ENCODE results near the gene UBD. TPM values are rescaled to one million over a fixed set of nuclear protein-coding genes. Genes with fewer than 3 reads are reported as not detected.

The UBD gene
- total RNA-seq, 2 donors from 2014 or later: 0.86 to 10.3 TPM

DNA sequence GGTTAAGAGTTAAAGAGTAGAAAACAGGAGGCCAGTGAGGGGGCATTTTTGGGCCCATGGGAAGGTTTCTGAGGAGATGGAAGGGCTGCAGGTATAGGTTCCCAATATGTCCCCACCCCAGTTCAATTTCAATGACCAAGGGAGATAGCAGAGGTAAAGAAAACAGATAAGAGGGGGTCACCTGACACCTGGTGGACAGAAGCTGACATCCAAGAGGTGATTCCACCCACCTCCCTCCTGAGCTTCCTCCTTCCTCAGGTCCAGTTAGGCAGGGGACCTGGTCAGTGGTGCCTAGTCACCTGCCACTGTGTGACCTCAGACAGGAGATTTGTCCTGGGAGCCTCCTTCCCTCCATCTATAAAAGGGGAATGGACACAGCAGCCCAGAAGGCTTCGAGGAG, 42.3 kb downstream of the UBD start:
- Histone ChIP-seq H3K9ac (ENCODE audit: low read depth in 2 of 2, low read length in 2 of 2) (no peak overlapping the region), H3K27ac (no peak overlapping the region), H3K27me3 (no peaks in the 10 kb centered on the region), H3K9me3 (no peaks in the 10 kb centered on the region), H3K4me3 (no peak overlapping the region), H3K36me3 (no peaks in the 10 kb centered on the region), H3K4me1 (no peaks in the 10 kb centered on the region)
- TF ChIP-seq CTCF (IDR thresholded peaks at IDR 0.05): no peak
- intact Hi-C loops (cut with DNase I): no loop called here
- no peak for DNase-seq

DNA sequence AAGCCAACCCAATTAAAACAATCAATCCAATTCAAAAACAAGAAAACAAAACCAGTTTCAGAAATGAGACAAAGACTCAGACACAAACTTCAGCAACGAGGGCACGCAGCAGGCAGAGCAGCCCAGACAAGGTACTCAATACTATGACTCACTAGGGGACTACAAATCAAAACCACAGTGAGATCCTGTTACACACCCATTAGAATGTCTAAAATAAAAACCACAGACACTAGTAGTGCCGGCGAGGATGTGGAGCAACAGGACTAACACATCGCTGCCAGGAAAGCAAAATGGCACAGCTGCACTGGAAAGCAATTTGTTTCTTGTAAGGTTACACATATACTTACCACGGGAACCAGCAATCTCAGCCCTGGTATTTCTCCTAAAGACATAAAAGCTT, 43.4 kb downstream of the UBD start:
- intact Hi-C loops (cut with DNase I): no loop called here
- Histone ChIP-seq H3K27me3 (no peaks in the 10 kb centered on the region), H3K9me3 (no peaks in the 10 kb centered on the region), H3K4me3 (no peak overlapping the region), H3K9ac (ENCODE audit: low read depth in 2 of 2, low read length in 2 of 2) (no peak overlapping the region), H3K27ac (no peak overlapping the region), H3K36me3 (no peaks in the 10 kb centered on the region), H3K4me1 (no peaks in the 10 kb centered on the region)
- DNase-seq: no peak
- TF ChIP-seq CTCF (IDR thresholded peaks at IDR 0.05): no peak

DNA sequence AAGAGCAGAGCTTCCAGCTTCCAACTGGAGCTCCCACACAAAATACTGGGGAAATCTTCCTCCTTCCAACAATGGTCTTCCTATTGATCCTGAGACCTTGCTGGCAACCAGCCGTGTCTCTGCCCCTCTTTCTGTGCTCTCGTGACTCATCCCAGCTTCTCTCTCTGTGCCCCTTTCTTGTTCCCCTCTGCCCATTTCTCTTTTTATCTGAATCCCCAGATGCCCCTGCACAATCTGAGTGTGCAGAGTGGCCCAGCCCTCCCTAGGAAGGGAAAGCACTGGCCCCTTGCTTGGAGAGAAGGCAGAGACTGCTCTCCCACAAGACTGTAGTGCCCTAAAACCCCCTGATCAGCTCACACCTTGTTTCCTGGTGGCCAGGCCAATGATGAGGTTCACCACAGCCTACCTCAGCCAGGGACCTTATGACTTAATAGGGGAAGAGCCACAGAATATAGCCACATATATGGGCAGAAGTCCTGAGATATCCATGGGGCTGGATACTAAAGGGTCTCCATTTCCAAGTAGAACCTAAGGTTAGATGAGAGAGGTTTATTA, 48.7 kb downstream of the UBD start:
- TF ChIP-seq CTCF (IDR thresholded peaks at IDR 0.05): no peak
- intact Hi-C loops (cut with DNase I): no loop called here
- H3K27ac ChIP-seq: no peak overlapping the region
- H3K4me1 ChIP-seq: no peaks in the 10 kb centered on the region
- H3K9ac ChIP-seq (ENCODE audit: low read depth in 2 of 2, low read length in 2 of 2): no peak overlapping the region
- no peaks in the 10 kb centered on the region for H3K36me3 ChIP-seq
- no peaks in the 10 kb centered on the region for H3K9me3 ChIP-seq
- H3K27me3 ChIP-seq: no peaks in the 10 kb centered on the region
- no peak for DNase-seq
- H3K4me3 ChIP-seq: no peak overlapping the region

GRCh38 chr6:29510202-29510601, 49.3 kb downstream of the UBD start:
- intact Hi-C loops (cut with DNase I): no loop called here
- DNase-seq: no peak
- no peaks in the 10 kb centered on the region for H3K27me3 ChIP-seq
- H3K27ac ChIP-seq: no peak overlapping the region
- H3K4me3 ChIP-seq: no peak overlapping the region
- no peaks in the 10 kb centered on the region for H3K36me3 ChIP-seq
- H3K9ac ChIP-seq (ENCODE audit: low read depth in 2 of 2, low read length in 2 of 2): no peak overlapping the region
- H3K9me3 ChIP-seq: no peaks in the 10 kb centered on the region
- TF ChIP-seq CTCF (IDR thresholded peaks at IDR 0.05): no peak
- H3K4me1 ChIP-seq: no peaks in the 10 kb centered on the region

- no peaks in the 10 kb centered on the region for H3K27me3 ChIP-seq
- no peaks in the 10 kb centered on the region for H3K4me1 ChIP-seq
- H3K9me3 ChIP-seq: no peaks in the 10 kb centered on the region
- H3K4me3 ChIP-seq: no peak overlapping the region
- H3K27ac ChIP-seq: no peak overlapping the region
- DNase-seq: no peak
- intact Hi-C loops (cut with DNase I): no loop called here
- H3K9ac ChIP-seq (ENCODE audit: low read depth in 2 of 2, low read length in 2 of 2): no peak overlapping the region
- TF ChIP-seq CTCF (IDR thresholded peaks at IDR 0.05): no peak
- no peaks in the 10 kb centered on the region for H3K36me3 ChIP-seq
Observed at GRCh38 chr6:29509711-29510110, 49.8 kb downstream of the UBD start.

Measured in colonic mucosa (tissue), 4 donors.